ENCODE measurements around the gene N4BP2.

DNA sequence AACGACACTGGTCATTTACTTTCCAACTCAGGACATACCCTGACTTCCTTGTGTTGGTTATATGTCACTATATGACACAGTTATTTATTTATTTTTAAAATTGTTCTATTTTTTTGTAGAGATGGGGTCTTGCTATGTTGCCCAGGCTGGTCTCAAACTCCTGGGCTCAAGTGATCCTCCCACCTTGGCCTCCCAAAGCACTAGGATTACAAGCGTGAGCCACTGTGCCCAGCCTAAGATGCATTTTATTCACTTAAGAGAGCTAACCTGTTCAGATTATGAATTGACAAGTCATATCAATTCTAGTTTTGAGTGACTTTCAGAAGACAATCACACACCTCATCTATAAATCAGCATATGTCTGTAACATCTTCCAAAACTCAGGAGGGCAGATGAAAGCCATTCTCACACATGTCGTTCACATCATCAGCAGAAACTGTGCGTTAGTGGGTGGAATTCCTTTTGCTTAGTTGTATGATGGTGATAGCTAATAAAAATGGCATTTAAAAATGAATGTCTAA is 130.8 kb downstream of the N4BP2 start:
- TF ChIP-seq, protein P1, sequence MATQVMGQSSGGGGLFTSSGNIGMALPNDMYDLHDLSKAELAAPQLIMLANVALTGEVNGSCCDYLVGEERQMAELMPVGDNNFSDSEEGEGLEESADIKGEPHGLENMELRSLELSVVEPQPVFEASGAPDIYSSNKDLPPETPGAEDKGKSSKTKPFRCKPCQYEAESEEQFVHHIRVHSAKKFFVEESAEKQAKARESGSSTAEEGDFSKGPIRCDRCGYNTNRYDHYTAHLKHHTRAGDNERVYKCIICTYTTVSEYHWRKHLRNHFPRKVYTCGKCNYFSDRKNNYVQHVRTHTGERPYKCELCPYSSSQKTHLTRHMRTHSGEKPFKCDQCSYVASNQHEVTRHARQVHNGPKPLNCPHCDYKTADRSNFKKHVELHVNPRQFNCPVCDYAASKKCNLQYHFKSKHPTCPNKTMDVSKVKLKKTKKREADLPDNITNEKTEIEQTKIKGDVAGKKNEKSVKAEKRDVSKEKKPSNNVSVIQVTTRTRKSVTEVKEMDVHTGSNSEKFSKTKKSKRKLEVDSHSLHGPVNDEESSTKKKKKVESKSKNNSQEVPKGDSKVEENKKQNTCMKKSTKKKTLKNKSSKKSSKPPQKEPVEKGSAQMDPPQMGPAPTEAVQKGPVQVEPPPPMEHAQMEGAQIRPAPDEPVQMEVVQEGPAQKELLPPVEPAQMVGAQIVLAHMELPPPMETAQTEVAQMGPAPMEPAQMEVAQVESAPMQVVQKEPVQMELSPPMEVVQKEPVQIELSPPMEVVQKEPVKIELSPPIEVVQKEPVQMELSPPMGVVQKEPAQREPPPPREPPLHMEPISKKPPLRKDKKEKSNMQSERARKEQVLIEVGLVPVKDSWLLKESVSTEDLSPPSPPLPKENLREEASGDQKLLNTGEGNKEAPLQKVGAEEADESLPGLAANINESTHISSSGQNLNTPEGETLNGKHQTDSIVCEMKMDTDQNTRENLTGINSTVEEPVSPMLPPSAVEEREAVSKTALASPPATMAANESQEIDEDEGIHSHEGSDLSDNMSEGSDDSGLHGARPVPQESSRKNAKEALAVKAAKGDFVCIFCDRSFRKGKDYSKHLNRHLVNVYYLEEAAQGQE (IDR thresholded peaks at IDR 0.05; ENCODE audit: low read depth, low read length): no peak
- TF ChIP-seq CHD2 (IDR thresholded peaks at IDR 0.05; ENCODE audit: low read length, partially characterized antibody): no peak
- TF ChIP-seq, protein P2, sequence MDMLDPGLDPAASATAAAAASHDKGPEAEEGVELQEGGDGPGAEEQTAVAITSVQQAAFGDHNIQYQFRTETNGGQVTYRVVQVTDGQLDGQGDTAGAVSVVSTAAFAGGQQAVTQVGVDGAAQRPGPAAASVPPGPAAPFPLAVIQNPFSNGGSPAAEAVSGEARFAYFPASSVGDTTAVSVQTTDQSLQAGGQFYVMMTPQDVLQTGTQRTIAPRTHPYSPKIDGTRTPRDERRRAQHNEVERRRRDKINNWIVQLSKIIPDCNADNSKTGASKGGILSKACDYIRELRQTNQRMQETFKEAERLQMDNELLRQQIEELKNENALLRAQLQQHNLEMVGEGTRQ (IDR thresholded peaks at IDR 0.05; ENCODE audit: borderline replicate concordance, low read depth, low read length): no peak
- no peak for TF ChIP-seq TCF12 (IDR thresholded peaks at IDR 0.05)
- TF ChIP-seq, protein P3, sequence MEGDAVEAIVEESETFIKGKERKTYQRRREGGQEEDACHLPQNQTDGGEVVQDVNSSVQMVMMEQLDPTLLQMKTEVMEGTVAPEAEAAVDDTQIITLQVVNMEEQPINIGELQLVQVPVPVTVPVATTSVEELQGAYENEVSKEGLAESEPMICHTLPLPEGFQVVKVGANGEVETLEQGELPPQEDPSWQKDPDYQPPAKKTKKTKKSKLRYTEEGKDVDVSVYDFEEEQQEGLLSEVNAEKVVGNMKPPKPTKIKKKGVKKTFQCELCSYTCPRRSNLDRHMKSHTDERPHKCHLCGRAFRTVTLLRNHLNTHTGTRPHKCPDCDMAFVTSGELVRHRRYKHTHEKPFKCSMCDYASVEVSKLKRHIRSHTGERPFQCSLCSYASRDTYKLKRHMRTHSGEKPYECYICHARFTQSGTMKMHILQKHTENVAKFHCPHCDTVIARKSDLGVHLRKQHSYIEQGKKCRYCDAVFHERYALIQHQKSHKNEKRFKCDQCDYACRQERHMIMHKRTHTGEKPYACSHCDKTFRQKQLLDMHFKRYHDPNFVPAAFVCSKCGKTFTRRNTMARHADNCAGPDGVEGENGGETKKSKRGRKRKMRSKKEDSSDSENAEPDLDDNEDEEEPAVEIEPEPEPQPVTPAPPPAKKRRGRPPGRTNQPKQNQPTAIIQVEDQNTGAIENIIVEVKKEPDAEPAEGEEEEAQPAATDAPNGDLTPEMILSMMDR (IDR thresholded peaks at IDR 0.05): no peak
- no peak for TF ChIP-seq SMC3 (IDR thresholded peaks at IDR 0.05; ENCODE audit: low read depth, low read length)
- no peak for TF ChIP-seq NFIC (IDR thresholded peaks at IDR 0.05; ENCODE audit: borderline replicate concordance)
- TF ChIP-seq POLR2AphosphoS5 (IDR thresholded peaks at IDR 0.05; ENCODE audit: low read depth, low read length): no peak

All from SK-N-SH (cell line).